K562 (cell line): Measurements from ENCODE around the gene AGO4. TPM values are rescaled to one million over a fixed set of nuclear protein-coding genes. Genes with fewer than 3 reads are reported as not detected.
A peak's percentile ranks its signal among the peaks of the same experiment; 100 is the strongest.

Experiments used
- ARID1B ChIP-seq: fragments of 450-650 bp; IDR thresholded peaks from 2 replicates; pipeline ENCODE4 v1.6.1; 2016; ENCODE audit warnings: antibody characterized with exemption, mild to moderate bottlenecking, inconsistent platforms
- ARID3B ChIP-seq: fragments of 250-450 bp; sonication (Bioruptor Pico); IDR thresholded peaks from 2 replicates; pipeline ENCODE4 v1.4.0; 2020; ENCODE audit warnings: borderline replicate concordance
- ATF6 ChIP-seq: sonication (generic); formaldehyde crosslinking; IDR thresholded peaks from 2 replicates; pipeline ENCODE4 v1.4.0; 2020; ENCODE audit warnings: mild to moderate bottlenecking, missing genetic modification reagents
- CGGBP1 ChIP-seq: fragments of 250-450 bp; sonication (Bioruptor Pico); IDR thresholded peaks from 2 replicates; pipeline ENCODE4 v1.9.0; 2021; ENCODE audit warnings: mild to moderate bottlenecking
- DLX4 ChIP-seq: fragments of 250-450 bp; sonication (Bioruptor Pico); IDR thresholded peaks from 2 replicates; pipeline ENCODE4 v1.6.1; 2021; ENCODE audit warnings: mild to moderate bottlenecking
- HDAC1 ChIP-seq, 2 experiments: fragments of 450-650 bp; IDR thresholded peaks; 2 replicates each; pipeline ENCODE4 v1.6.1; 2016 to 2017; ENCODE audit warnings: inconsistent platforms in 1 of 2, mild to moderate bottlenecking in 1 of 2, moderate library complexity in 1 of 2
- HDAC2 ChIP-seq: fragments of 450-650 bp; IDR thresholded peaks from 2 replicates; pipeline ENCODE4 v1.6.1; 2016; ENCODE audit warnings: mild to moderate bottlenecking
- JUN ChIP-seq, 2 experiments: sonication (generic) in 1 of 2; formaldehyde crosslinking in 1 of 2; IDR thresholded peaks; 2 replicates each; pipeline versions ENCODE4 v1.6.1 to v1.8.0; 2012 to 2022; ENCODE audit warnings: borderline replicate concordance in 2 of 2, mild to moderate bottlenecking in 2 of 2, improper control_type of control experiment in 1 of 2, low read depth in 1 of 2, low read length in 1 of 2, missing genetic modification reagents in 1 of 2
- KDM2B ChIP-seq: fragments of 250-450 bp; sonication (Bioruptor Pico); IDR thresholded peaks from 2 replicates; pipeline ENCODE4 v1.8.0; 2021; ENCODE audit warnings: mild to moderate bottlenecking, moderate library complexity
- KLF1 ChIP-seq: fragments of 450-650 bp; IDR thresholded peaks from 2 replicates; pipeline ENCODE4 v1.6.1; 2016; ENCODE audit warnings: missing genetic modification characterization, missing compliant biosample characterization
- MBD1 ChIP-seq: fragments of 250-450 bp; sonication (Bioruptor Pico); IDR thresholded peaks from 2 replicates; pipeline ENCODE4 v1.8.0; 2022; ENCODE audit warnings: inconsistent platforms
- PCBP2 ChIP-seq: fragments of 200-400 bp; formaldehyde crosslinking; IDR thresholded peaks from 2 replicates; pipeline ENCODE4 v1.6.1; 2018; ENCODE audit warnings: low read length, low read depth, mild to moderate bottlenecking, moderate library complexity; ENCODE audit not compliant: poor library complexity, severe bottlenecking
- PHTF2 ChIP-seq: fragments of 250-450 bp; sonication (Bioruptor Pico); IDR thresholded peaks from 2 replicates; pipeline ENCODE4 v1.5.0; 2021; ENCODE audit warnings: mild to moderate bottlenecking
- PTBP1 ChIP-seq: fragments of 200-400 bp; formaldehyde crosslinking; IDR thresholded peaks from 2 replicates; pipeline ENCODE4 v1.6.1; 2017; ENCODE audit warnings: low read depth, low read length
- SNRNP70 ChIP-seq: fragments of 200-400 bp; formaldehyde crosslinking; optimal IDR thresholded peaks from 2 replicates; pipeline ENCODE3; 2017; ENCODE audit warnings: low read depth, low read length
- SRSF3 ChIP-seq: fragments of 200-400 bp; formaldehyde crosslinking; IDR thresholded peaks from 2 replicates; pipeline ENCODE4 v1.6.1; 2016; ENCODE audit warnings: mild to moderate bottlenecking, low read length, moderate library complexity; ENCODE audit not compliant: insufficient read depth
- YY1 ChIP-seq, 3 experiments: IDR thresholded peaks; 2 replicates each; pipeline ENCODE4 v1.6.1; 2011; ENCODE audit warnings: low read length in 2 of 3, mild to moderate bottlenecking in 2 of 3, moderate library complexity in 2 of 3, borderline replicate concordance in 1 of 3, control low read depth in 1 of 3, low read depth in 1 of 3; ENCODE audit not compliant: insufficient read depth in 3 of 3, insufficient replicate concordance in 2 of 3, control insufficient read depth in 1 of 3, insufficient read length in 1 of 3; ENCODE audit errors: extremely low read depth in 1 of 3
- ZNF146 ChIP-seq: IDR thresholded peaks from one replicate; pipeline ENCODE4 v1.6.1; 2018; ENCODE audit warnings: missing compliant biosample characterization; ENCODE audit not compliant: unreplicated experiment
- ZNF197 ChIP-seq: fragments of 200-800 bp; sonication (Bioruptor generic); IDR thresholded peaks from 2 replicates; pipeline ENCODE4 v1.6.1; 2016; ENCODE audit warnings: low read depth, missing genetic modification characterization, missing compliant biosample characterization
- ZNF24 ChIP-seq: fragments of 450-650 bp; IDR thresholded peaks from 2 replicates; pipeline ENCODE4 v1.6.1; 2016
- ZNF589 ChIP-seq: fragments of 200-800 bp; sonication (Bioruptor generic); IDR thresholded peaks from 2 replicates; pipeline ENCODE4 v1.6.1; 2016; ENCODE audit warnings: low read depth, missing genetic modification characterization, missing compliant biosample characterization
- polyA plus RNA-seq, 8 experiments: library from polyadenylated mRNA; depleted of rRNA in 4 of 8; stranded (reverse) in 5 of 8; unstranded in 3 of 8; fragments of >200 nt; fragmentation: Nextera tagmentation in 2 of 8; fragmentation: Illumina TruSeq in 1 of 8; extraction: Ambion mirVana in 2 of 8; extraction: Trizol in 1 of 8; gene quantifications; 2 replicates each; pipeline versions ENCODE4 v1.2.1 to v1.2.3, GENCODE V29; 2011 to 2014; ENCODE audit warnings: inconsistent platforms in 1 of 8, missing spikeins in 1 of 8
- total RNA-seq, 7 experiments: library from RNA; depleted of rRNA in 6 of 7; stranded (reverse); fragments of >200 nt in 6 of 7; fragmentation: Illumina TruSeq in 2 of 7; extraction: Trizol in 2 of 7; gene quantifications; 2 replicates each; pipeline versions ENCODE4 v1.2.1 to v1.2.3, GENCODE V29; 2011 to 2021; ENCODE audit warnings: low replicate concordance in 1 of 7

AGO4 gene
- total and polyA plus RNA-seq, 9 of the 15 experiments (the other 6 are each of a cell fraction or from before 2014, with no cell fraction given): 1.3 to 10.5 (median 6.5) TPM

GRCh38 chr1:35769188-35769758, 38.5 kb upstream of the AGO4 start (continued):
- peak; percentile 76; the same call in 1 of the 2 replicates for TF ChIP-seq ATF6 (CRISPR knock-in tag)
- TF ChIP-seq KDM2B (CRISPR knock-in tag): no peak
- TF ChIP-seq SRSF3: no peak
- no peak for TF ChIP-seq JUN (IDR thresholded peaks at IDR 0.05; ENCODE audit: borderline replicate concordance, low read depth, low read length)
- peak; percentile 94; the same call in 1 of the 2 replicates for TF ChIP-seq JUN (CRISPR knock-in tag; IDR thresholded peaks at IDR 0.05; ENCODE audit: borderline replicate concordance)
- TF ChIP-seq KLF1: no peak
- TF ChIP-seq HDAC1 (IDR thresholded peaks at IDR 0.05): no peak
- no peak for TF ChIP-seq CGGBP1
- peak; percentile 25; the same call in 1 of the 2 replicates for TF ChIP-seq ZNF589
- TF ChIP-seq ZNF146 (CRISPR knock-in tag): peak; percentile 8
- TF ChIP-seq YY1 (IDR thresholded peaks at IDR 0.05; ENCODE audit: borderline replicate concordance in 1 of 3, control insufficient read depth in 1 of 3, extremely low read depth in 1 of 3, insufficient read depth in 3 of 3, insufficient read length in 1 of 3, insufficient replicate concordance in 2 of 3, low read depth in 1 of 3, low read length in 2 of 3): peak in 2 of 3 experiments; percentile 33 to 76
- no peak for TF ChIP-seq MBD1
- TF ChIP-seq ZNF197: no peak
- TF ChIP-seq ARID1B: no peak
- TF ChIP-seq ZNF24: no peak
- no peak for TF ChIP-seq PHTF2 (CRISPR knock-in tag)
- TF ChIP-seq PTBP1: no peak
- TF ChIP-seq DLX4 (CRISPR knock-in tag): no peak
- TF ChIP-seq PCBP2: no peak
- no peak for TF ChIP-seq SNRNP70
- peak; percentile 36; the same call in 1 of the 2 replicates for TF ChIP-seq HDAC2
- TF ChIP-seq ARID3B (CRISPR knock-in tag): no peak
